HL-60 (cell line): ENCODE measurements around the gene PHF13.

Experiments
- DNase-seq, 2 experiments: peaks; one replicate each; pipeline ENCODE4 v3.0.0-alpha.2; 2010 to 2020; ENCODE audit warnings: low read depth in 1 of 2, low spot score in 1 of 2
- H3K27ac ChIP-seq: fragments of 250-450 bp; sonication (Bioruptor Pico); replicated peaks from 2 replicates; pipeline ENCODE4 v1.5.1; 2020; ENCODE audit warnings: mild to moderate bottlenecking, moderate library complexity
- H3K27me3 ChIP-seq: fragments of 250-450 bp; sonication (Bioruptor Pico); 2 replicates; pipeline ENCODE4 v1.5.1; 2021; ENCODE audit warnings: mild to moderate bottlenecking, moderate library complexity; ENCODE audit not compliant: insufficient read depth, poor library complexity, severe bottlenecking
- H3K4me3 ChIP-seq: replicated peaks from 2 replicates; pipeline ENCODE4 v1.5.1; 2011; ENCODE audit warnings: mild to moderate bottlenecking, control low read depth, low read length; ENCODE audit not compliant: insufficient read depth
- GABPA ChIP-seq: IDR thresholded peaks from 2 replicates; pipeline ENCODE4 v1.6.1; 2012; ENCODE audit warnings: low read depth
- POLR2AphosphoS5 ChIP-seq: IDR thresholded peaks from 2 replicates; pipeline ENCODE4 v1.6.1; 2012; ENCODE audit warnings: low read depth
- SPI1 ChIP-seq: IDR thresholded peaks from 2 replicates; pipeline ENCODE4 v1.6.1; 2012; ENCODE audit warnings: low read depth, mild to moderate bottlenecking, borderline replicate concordance
- TF ChIP-seq, protein P1 (sequence below): IDR thresholded peaks from 2 replicates; pipeline ENCODE4 v1.6.1; 2012; ENCODE audit warnings: low read depth; ENCODE audit not compliant: insufficient replicate concordance
- TF ChIP-seq, protein P2 (sequence below): IDR thresholded peaks from one replicate; pipeline ENCODE4 v1.5.1; 2011; ENCODE audit warnings: low read length, control low read depth, inconsistent platforms; ENCODE audit not compliant: insufficient read depth

The PHF13 gene

DNA sequence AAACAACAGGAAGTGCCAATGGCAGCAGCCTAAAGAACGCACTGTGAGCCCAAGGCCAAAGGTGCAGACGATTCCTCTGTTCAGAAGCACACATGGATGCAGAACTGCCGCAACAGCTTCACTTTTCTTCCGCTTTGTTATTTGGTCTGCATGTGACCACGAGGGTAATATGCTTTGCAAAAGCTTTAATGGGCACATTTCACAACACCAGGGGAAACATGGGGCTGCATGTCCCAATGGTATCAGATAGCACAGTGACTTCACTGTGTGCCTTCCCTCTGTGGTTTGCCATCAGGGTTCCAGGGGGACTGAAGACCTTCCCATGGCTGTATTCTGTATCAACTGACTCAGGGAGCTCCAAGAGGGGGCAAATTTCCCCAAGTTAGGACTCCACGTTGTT, 39.5 kb downstream of the PHF13 start:
- Histone ChIP-seq H3K27ac (peak overlapping the region; percentile 36), H3K4me3 (no peak overlapping the region)

DNA sequence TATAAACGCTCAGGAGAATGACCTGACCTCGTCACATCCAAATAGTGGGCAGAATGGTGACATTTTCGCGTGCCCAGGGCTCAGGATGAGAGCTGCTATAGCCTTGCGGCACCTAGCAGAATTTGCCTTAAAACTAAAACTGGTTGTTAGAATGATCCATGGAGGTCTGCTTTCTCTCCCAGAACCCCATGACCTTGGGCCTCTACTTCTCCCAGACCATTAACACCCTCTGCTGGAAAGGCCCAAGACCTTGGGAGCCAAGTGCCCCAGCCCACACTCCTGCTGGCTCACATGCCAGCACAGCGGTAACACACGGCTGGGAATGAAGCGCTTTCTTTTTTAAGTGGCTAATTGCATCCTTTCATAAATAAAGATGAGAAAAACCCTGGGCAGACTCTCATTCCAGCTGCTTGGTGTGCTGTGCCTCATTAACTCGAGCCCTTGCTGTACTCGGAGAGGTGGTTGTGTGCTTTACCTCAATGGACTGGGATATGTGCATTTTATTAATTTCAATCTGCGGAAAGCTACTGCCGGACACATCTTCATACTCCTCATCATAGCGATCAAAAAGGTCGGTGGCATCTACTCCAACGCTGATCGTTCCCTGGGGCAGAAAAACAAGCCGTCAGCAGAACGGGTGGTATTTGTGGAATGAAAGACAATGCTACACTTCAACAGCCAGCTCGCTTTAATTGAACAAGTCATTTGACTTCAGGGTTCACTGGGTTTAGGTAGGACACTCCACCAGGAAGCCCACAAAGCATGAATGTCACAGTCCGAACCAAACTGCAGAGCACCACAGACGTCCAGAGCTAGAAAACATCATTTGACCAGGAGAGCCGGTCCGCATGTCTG, 40.1 kb downstream of the PHF13 start:
- Histone ChIP-seq H3K27ac (peak overlapping the region; percentile 36), H3K27me3 (no peaks in the 10 kb centered on the region), H3K4me3 (no peak overlapping the region)
- TF ChIP-seq POLR2AphosphoS5 (no peak), SPI1 (no peak), GABPA (no peak)
- TF ChIP-seq, protein P1, sequence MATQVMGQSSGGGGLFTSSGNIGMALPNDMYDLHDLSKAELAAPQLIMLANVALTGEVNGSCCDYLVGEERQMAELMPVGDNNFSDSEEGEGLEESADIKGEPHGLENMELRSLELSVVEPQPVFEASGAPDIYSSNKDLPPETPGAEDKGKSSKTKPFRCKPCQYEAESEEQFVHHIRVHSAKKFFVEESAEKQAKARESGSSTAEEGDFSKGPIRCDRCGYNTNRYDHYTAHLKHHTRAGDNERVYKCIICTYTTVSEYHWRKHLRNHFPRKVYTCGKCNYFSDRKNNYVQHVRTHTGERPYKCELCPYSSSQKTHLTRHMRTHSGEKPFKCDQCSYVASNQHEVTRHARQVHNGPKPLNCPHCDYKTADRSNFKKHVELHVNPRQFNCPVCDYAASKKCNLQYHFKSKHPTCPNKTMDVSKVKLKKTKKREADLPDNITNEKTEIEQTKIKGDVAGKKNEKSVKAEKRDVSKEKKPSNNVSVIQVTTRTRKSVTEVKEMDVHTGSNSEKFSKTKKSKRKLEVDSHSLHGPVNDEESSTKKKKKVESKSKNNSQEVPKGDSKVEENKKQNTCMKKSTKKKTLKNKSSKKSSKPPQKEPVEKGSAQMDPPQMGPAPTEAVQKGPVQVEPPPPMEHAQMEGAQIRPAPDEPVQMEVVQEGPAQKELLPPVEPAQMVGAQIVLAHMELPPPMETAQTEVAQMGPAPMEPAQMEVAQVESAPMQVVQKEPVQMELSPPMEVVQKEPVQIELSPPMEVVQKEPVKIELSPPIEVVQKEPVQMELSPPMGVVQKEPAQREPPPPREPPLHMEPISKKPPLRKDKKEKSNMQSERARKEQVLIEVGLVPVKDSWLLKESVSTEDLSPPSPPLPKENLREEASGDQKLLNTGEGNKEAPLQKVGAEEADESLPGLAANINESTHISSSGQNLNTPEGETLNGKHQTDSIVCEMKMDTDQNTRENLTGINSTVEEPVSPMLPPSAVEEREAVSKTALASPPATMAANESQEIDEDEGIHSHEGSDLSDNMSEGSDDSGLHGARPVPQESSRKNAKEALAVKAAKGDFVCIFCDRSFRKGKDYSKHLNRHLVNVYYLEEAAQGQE, result no peak
- TF ChIP-seq, protein P2, sequence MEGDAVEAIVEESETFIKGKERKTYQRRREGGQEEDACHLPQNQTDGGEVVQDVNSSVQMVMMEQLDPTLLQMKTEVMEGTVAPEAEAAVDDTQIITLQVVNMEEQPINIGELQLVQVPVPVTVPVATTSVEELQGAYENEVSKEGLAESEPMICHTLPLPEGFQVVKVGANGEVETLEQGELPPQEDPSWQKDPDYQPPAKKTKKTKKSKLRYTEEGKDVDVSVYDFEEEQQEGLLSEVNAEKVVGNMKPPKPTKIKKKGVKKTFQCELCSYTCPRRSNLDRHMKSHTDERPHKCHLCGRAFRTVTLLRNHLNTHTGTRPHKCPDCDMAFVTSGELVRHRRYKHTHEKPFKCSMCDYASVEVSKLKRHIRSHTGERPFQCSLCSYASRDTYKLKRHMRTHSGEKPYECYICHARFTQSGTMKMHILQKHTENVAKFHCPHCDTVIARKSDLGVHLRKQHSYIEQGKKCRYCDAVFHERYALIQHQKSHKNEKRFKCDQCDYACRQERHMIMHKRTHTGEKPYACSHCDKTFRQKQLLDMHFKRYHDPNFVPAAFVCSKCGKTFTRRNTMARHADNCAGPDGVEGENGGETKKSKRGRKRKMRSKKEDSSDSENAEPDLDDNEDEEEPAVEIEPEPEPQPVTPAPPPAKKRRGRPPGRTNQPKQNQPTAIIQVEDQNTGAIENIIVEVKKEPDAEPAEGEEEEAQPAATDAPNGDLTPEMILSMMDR, result no peak
- DNase-seq, result no peak

More for the DNA sequence above, 39.5 kb downstream of the PHF13 start:
- peak in 1 of 2 experiments; percentile 92 for DNase-seq
- TF ChIP-seq, protein P2, result no peak
- peak; percentile 13; the same call in 1 of the 2 replicates for TF ChIP-seq SPI1
- H3K27me3 ChIP-seq, result no peaks in the 10 kb centered on the region

DNA sequence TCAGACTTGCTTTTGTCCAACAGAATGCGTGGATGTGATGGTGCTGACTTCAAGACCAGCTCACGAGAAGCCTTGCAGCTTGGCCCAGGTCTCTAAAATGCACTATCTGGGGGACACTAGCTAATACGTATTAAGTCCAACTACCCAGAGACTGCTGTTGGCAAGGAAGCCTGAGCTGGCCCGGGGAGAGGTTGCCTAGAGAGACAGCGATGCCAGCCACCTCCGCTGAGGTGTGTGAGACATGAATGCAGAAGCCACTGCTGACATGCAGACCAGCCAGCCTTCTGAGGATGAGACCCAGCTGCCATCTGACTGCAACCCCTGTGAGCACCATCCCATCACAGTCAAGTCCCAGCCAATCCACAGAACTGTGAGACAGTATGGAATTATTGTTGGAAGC, 43.6 kb downstream of the PHF13 start:
- Histone ChIP-seq H3K27ac (no peak overlapping the region), H3K4me3 (no peak overlapping the region), H3K27me3 (no peaks in the 10 kb centered on the region)
- TF ChIP-seq GABPA, result no peak
- TF ChIP-seq, protein P2, result no peak
- no peak for TF ChIP-seq SPI1
- TF ChIP-seq, protein P1, result no peak
- no peak for TF ChIP-seq POLR2AphosphoS5
- DNase-seq, result no peak
